ENCODE data around the gene VAV1. TPM values are rescaled to one million over a fixed set of nuclear protein-coding genes. Genes with fewer than 3 reads are reported as not detected.

The VAV1 gene
- total and polyA plus RNA-seq, 9 of the 15 experiments (the other 6 are each of a cell fraction or from before 2014, with no cell fraction given) = 0.46 to 20.1 (median 11.1) TPM

- TF ChIP-seq FOXP4 (CRISPR knock-in tag; IDR thresholded peaks at IDR 0.05; ENCODE audit: borderline replicate concordance) = no peak
- TF ChIP-seq, protein P1, sequence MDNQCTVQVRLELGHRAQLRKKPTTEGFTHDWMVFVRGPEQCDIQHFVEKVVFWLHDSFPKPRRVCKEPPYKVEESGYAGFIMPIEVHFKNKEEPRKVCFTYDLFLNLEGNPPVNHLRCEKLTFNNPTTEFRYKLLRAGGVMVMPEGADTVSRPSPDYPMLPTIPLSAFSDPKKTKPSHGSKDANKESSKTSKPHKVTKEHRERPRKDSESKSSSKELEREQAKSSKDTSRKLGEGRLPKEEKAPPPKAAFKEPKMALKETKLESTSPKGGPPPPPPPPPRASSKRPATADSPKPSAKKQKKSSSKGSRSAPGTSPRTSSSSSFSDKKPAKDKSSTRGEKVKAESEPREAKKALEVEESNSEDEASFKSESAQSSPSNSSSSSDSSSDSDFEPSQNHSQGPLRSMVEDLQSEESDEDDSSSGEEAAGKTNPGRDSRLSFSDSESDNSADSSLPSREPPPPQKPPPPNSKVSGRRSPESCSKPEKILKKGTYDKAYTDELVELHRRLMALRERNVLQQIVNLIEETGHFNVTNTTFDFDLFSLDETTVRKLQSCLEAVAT (IDR thresholded peaks at IDR 0.05) = no peak
- no peak for TF ChIP-seq RBM15 (IDR thresholded peaks at IDR 0.05; ENCODE audit: insufficient read depth, low read length)
- no peak for TF ChIP-seq PYGO2 (tag; IDR thresholded peaks at IDR 0.05)
- peak; percentile 27; the same call in 1 of the 2 replicates for TF ChIP-seq KLF6 (CRISPR knock-in tag; IDR thresholded peaks at IDR 0.05; ENCODE audit: borderline replicate concordance)
- TF ChIP-seq KLF16 (IDR thresholded peaks at IDR 0.05) = no peak
- no peak for TF ChIP-seq GATAD2A (IDR thresholded peaks at IDR 0.05)
- TF ChIP-seq ARID2 (IDR thresholded peaks at IDR 0.05) = no peak
- TF ChIP-seq FIP1L1 (IDR thresholded peaks at IDR 0.05; ENCODE audit: low read depth, low read length, poor library complexity, severe bottlenecking) = no peak
- TF ChIP-seq ZNF431 (CRISPR knock-in tag; IDR thresholded peaks at IDR 0.05) = no peak
- no peak for TF ChIP-seq HDAC1 (IDR thresholded peaks at IDR 0.05)
- TF ChIP-seq CBFA2T2 (conservative IDR thresholded peaks at IDR 0.05) = no peak
- no peak for TF ChIP-seq POLR2H (tag; IDR thresholded peaks at IDR 0.05; ENCODE audit: low read depth)
- TF ChIP-seq POLR2G (IDR thresholded peaks at IDR 0.05; ENCODE audit: low read depth, low read length) = peak; percentile 48; the same call in 1 of the 2 replicates
- TF ChIP-seq POLR2B (IDR thresholded peaks at IDR 0.05; ENCODE audit: low read depth, partially characterized antibody) = no peak
- no peak for TF ChIP-seq ZNF444 (CRISPR knock-in tag; IDR thresholded peaks at IDR 0.05)
- TF ChIP-seq SNIP1 (IDR thresholded peaks at IDR 0.05; ENCODE audit: low read depth) = no peak
- TF ChIP-seq DLX4 (CRISPR knock-in tag; IDR thresholded peaks at IDR 0.05) = no peak
- no peak for TF ChIP-seq ADNP (tag; IDR thresholded peaks at IDR 0.05)
- TF ChIP-seq NRF1 (conservative IDR thresholded peaks at IDR 0.05 in 1 of 2, IDR thresholded peaks at IDR 0.05 in 1 of 2) = no peak
- TF ChIP-seq FOXK2 (conservative IDR thresholded peaks at IDR 0.05 in 1 of 2, IDR thresholded peaks at IDR 0.05 in 1 of 2; ENCODE audit: low read depth in 2 of 2) = no peak
Observed at GRCh38 chr19:6801485-6802086, 29.1 kb downstream of the VAV1 start (continued).

Data from K562 (cell line).